GM21526 (cell line): ENCODE data around the gene SMAD6.

Source experiments
- ATAC-seq: cut with Tn5 transposase; IDR thresholded peaks from one replicate; pipeline ENCODE4 v1.9.1; 2021; ENCODE audit warnings: moderate library complexity; ENCODE audit not compliant: unreplicated experiment, low FRiP score

The SMAD6 gene

GRCh38 chr15:66718220-66718988 is 16.4 kb downstream of the SMAD6 start:
- ATAC-seq, result no peak

- no peak for ATAC-seq
Observed at GRCh38 chr15:66719471-66719870, 17.4 kb downstream of the SMAD6 start.

GRCh38 chr15:66720206-66721010 is 18.4 kb downstream of the SMAD6 start:
- ATAC-seq, result no peak

- no peak for ATAC-seq
Observed at GRCh38 chr15:66721020-66721419, 19.0 kb downstream of the SMAD6 start.

GRCh38 chr15:66721501-66721937 is 19.5 kb downstream of the SMAD6 start:
- no peak for ATAC-seq

GRCh38 chr15:66721954-66722353 is 19.9 kb downstream of the SMAD6 start:
- no peak for ATAC-seq

- ATAC-seq, result no peak
Observed at GRCh38 chr15:66722757-66723540, 20.9 kb downstream of the SMAD6 start.

GRCh38 chr15:66723826-66724731 is 22.0 kb downstream of the SMAD6 start:
- ATAC-seq, result no peak

- ATAC-seq, result no peak
Observed at GRCh38 chr15:66724732-66725463, 22.9 kb downstream of the SMAD6 start.

- ATAC-seq, result no peak
Observed at GRCh38 chr15:66725464-66725785, 23.4 kb downstream of the SMAD6 start.

- no peak for ATAC-seq
Observed at GRCh38 chr15:66726386-66726785, 24.4 kb downstream of the SMAD6 start.

GRCh38 chr15:66729331-66729951 is 27.4 kb downstream of the SMAD6 start:
- ATAC-seq, result no peak

GRCh38 chr15:66730168-66731021 is 28.4 kb downstream of the SMAD6 start:
- no peak for ATAC-seq

- ATAC-seq, result no peak
Observed at GRCh38 chr15:66733976-66734375, 31.9 kb downstream of the SMAD6 start.

- no peak for ATAC-seq
Observed at GRCh38 chr15:66734961-66735908, 33.2 kb downstream of the SMAD6 start.

GRCh38 chr15:66735909-66736305 is 33.9 kb downstream of the SMAD6 start:
- ATAC-seq, result no peak
